LNCAP (cell line): ENCODE measurements around the gene ADSS1.
A peak's percentile ranks its signal among the peaks of the same experiment; 100 is the strongest.

ENCODE experiments used
- CTCF ChIP-seq: fragments of 450-650 bp; IDR thresholded peaks from 2 replicates; pipeline ENCODE4 v1.5.1; 2017; ENCODE audit warnings: mild to moderate bottlenecking

Gene ADSS1

GRCh38 chr14:104725772-104726548, 1.9 kb downstream of the ADSS1 start:
- TF ChIP-seq CTCF: no peak

GRCh38 chr14:104726600-104727451, 2.8 kb downstream of the ADSS1 start:
- no peak for TF ChIP-seq CTCF

- TF ChIP-seq CTCF: no peak
These were observed 4.6 kb downstream of the ADSS1 start for GRCh38 chr14:104728631-104729030.

GRCh38 chr14:104729835-104730181, 5.8 kb downstream of the ADSS1 start:
- TF ChIP-seq CTCF: no peak

- no peak for TF ChIP-seq CTCF
These were observed 6.5 kb downstream of the ADSS1 start for GRCh38 chr14:104730487-104730886.

- TF ChIP-seq CTCF: peak; percentile 34
These were observed 7.6 kb downstream of the ADSS1 start for GRCh38 chr14:104731320-104732294.

- no peak for TF ChIP-seq CTCF
These were observed 8.4 kb downstream of the ADSS1 start for GRCh38 chr14:104732355-104732804.
